ENCODE measurements around the gene AGPAT4. TPM values are rescaled to one million over a fixed set of nuclear protein-coding genes. Genes with fewer than 3 reads are reported as not detected.

The AGPAT4 gene
- total RNA-seq, 1 experiment from 2014 or later: 10.1 TPM

DNA sequence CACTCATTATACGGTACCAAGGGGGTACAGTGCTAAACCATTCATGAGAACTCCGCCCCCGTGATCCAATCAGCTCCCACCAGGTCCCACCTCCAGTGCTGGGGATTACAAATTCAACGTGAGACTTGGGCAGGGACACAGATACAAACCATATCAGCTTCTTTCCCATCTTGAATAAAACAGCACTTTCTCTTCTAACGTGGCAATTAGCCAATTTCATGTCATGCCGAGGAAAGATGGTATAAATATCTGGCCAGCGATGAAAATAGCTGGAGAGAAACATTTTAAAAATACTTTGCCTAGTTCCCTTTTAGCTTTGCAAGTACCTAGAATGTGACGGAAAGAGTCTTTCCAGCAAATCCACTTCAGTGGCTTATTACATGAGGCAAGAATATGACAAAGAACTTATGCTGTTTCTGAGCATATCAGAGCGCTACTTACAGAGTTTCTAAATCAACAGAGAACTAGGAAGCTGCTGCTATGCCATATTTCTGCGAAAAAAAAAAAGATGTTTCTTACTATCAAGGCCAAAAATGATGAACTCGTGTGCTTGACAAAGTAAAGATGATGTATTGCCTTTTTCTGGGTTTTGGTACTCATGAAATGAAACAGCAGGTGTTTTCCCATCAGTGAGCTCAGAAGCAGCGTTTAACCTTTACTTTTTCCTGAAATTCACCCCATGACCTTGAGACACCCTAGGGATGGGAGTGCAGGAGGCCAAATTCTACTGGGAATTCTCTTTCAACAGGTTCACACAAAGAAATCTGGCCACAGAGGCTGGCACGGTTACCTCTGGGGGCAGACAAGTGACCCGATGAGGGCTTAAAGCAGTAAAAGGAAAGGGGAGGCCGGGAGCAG lies 37.9 kb downstream of the AGPAT4 start:
- no TSS peak for BruUV-seq (replicated peaks)
- no peak for DNase-seq (ENCODE audit: low spot score)
- ChIA-PET CTCF (interaction anchor here (0.6 kb wide), 1 partner anchor 222 kb away, joined by 3 read pairs; no protein-coding TSS in a partner anchor), POLR2A (ENCODE audit: low non-redundant PET) (no interaction called here)
- Histone ChIP-seq H3K27ac (ENCODE audit: low read depth, low read length, poor library complexity, severe bottlenecking) (no peak overlapping the region), H3K4me1 (ENCODE audit: insufficient read depth, low read length, poor library complexity, severe bottlenecking) (peaks cover 24% of the 10 kb centered on the region), H3K27me3 (replicated peaks; ENCODE audit: insufficient read depth, low read depth, low read length, poor library complexity) (no peaks in the 10 kb centered on the region), H3K4me3 (ENCODE audit: low read depth, low read length, poor library complexity, severe bottlenecking) (no peak overlapping the region), H3K9me3 (ENCODE audit: low read depth, low read length, poor library complexity, severe bottlenecking) (no peaks in the 10 kb centered on the region), H3K36me3 (ENCODE audit: insufficient read depth, low read length, poor library complexity, severe bottlenecking) (no peaks in the 10 kb centered on the region)
- TF ChIP-seq, protein P1, sequence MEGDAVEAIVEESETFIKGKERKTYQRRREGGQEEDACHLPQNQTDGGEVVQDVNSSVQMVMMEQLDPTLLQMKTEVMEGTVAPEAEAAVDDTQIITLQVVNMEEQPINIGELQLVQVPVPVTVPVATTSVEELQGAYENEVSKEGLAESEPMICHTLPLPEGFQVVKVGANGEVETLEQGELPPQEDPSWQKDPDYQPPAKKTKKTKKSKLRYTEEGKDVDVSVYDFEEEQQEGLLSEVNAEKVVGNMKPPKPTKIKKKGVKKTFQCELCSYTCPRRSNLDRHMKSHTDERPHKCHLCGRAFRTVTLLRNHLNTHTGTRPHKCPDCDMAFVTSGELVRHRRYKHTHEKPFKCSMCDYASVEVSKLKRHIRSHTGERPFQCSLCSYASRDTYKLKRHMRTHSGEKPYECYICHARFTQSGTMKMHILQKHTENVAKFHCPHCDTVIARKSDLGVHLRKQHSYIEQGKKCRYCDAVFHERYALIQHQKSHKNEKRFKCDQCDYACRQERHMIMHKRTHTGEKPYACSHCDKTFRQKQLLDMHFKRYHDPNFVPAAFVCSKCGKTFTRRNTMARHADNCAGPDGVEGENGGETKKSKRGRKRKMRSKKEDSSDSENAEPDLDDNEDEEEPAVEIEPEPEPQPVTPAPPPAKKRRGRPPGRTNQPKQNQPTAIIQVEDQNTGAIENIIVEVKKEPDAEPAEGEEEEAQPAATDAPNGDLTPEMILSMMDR (conservative IDR thresholded peaks at IDR 0.05; ENCODE audit: low read depth, low read length): no peak
- TF ChIP-seq EZH2 (IDR thresholded peaks at IDR 0.05; ENCODE audit: borderline replicate concordance, low read depth, low read length, poor library complexity, severe bottlenecking): no peak
- intact Hi-C loops (cut with micrococcal nuclease; ENCODE audit: unreplicated experiment): no loop called here

DNA sequence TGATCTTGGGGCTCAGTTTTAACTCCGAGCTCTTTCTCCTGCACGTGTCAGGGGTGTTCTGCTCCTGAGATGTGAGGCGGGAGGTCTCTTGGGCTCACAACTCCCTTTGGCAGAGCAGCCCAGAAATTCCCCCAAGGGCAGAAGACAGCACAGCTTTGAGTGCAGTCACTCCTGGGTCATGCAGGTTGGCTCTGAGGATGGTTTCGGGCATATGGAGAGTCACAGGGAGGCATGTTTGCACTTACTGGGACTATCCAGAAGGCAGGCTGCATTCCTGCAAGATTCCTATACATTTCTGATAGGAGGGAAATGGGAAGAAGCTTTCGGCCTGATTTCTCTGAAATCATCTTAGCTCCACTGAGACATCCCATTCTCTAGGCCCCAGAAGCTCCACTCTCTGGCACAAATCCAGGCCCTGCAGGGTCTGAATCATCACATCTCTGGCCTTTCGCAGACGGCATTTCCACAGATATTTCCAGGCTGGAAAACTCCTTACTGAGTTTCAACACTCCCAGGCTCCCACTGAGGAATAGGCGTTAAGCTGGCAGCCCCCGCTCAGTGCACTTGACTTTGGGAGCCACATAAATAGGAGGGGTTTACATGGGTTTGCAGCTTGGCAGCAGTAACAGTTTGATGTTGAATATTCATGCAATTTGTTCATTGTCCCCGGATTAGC lies 39.7 kb downstream of the AGPAT4 start:
- no TSS peak for BruUV-seq (replicated peaks)
- DNase-seq (ENCODE audit: low spot score): peak; percentile 82
- Histone ChIP-seq H3K27me3 (replicated peaks; ENCODE audit: insufficient read depth, low read depth, low read length, poor library complexity) (no peaks in the 10 kb centered on the region), H3K4me3 (ENCODE audit: low read depth, low read length, poor library complexity, severe bottlenecking) (no peak overlapping the region), H3K9me3 (ENCODE audit: low read depth, low read length, poor library complexity, severe bottlenecking) (no peaks in the 10 kb centered on the region), H3K4me1 (ENCODE audit: insufficient read depth, low read length, poor library complexity, severe bottlenecking) (peaks cover 34% of the 10 kb centered on the region), H3K27ac (ENCODE audit: low read depth, low read length, poor library complexity, severe bottlenecking) (no peak overlapping the region), H3K36me3 (ENCODE audit: insufficient read depth, low read length, poor library complexity, severe bottlenecking) (no peaks in the 10 kb centered on the region)
- ChIA-PET CTCF (no interaction called here), POLR2A (ENCODE audit: low non-redundant PET) (no interaction called here)
- intact Hi-C loops (cut with micrococcal nuclease; ENCODE audit: unreplicated experiment): no loop called here
- TF ChIP-seq, protein P1 (conservative IDR thresholded peaks at IDR 0.05; ENCODE audit: low read depth, low read length): no peak
- no peak for TF ChIP-seq EZH2 (IDR thresholded peaks at IDR 0.05; ENCODE audit: borderline replicate concordance, low read depth, low read length, poor library complexity, severe bottlenecking)

GRCh38 chr6:161232467-161232866 lies 41.4 kb downstream of the AGPAT4 start:
- Histone ChIP-seq H3K36me3 (ENCODE audit: insufficient read depth, low read length, poor library complexity, severe bottlenecking) (no peaks in the 10 kb centered on the region), H3K4me3 (ENCODE audit: low read depth, low read length, poor library complexity, severe bottlenecking) (no peak overlapping the region), H3K4me1 (ENCODE audit: insufficient read depth, low read length, poor library complexity, severe bottlenecking) (peaks cover 43% of the 10 kb centered on the region), H3K9me3 (ENCODE audit: low read depth, low read length, poor library complexity, severe bottlenecking) (no peaks in the 10 kb centered on the region), H3K27me3 (replicated peaks; ENCODE audit: insufficient read depth, low read depth, low read length, poor library complexity) (no peaks in the 10 kb centered on the region), H3K27ac (ENCODE audit: low read depth, low read length, poor library complexity, severe bottlenecking) (no peak overlapping the region)
- TF ChIP-seq, protein P1 (conservative IDR thresholded peaks at IDR 0.05; ENCODE audit: low read depth, low read length): no peak
- no peak for TF ChIP-seq EZH2 (IDR thresholded peaks at IDR 0.05; ENCODE audit: borderline replicate concordance, low read depth, low read length, poor library complexity, severe bottlenecking)
- no TSS peak for BruUV-seq (replicated peaks)
- ChIA-PET POLR2A (ENCODE audit: low non-redundant PET) (no interaction called here), CTCF (no interaction called here)
- intact Hi-C loops (cut with micrococcal nuclease; ENCODE audit: unreplicated experiment): no loop called here
- no peak for DNase-seq (ENCODE audit: low spot score)

Data from A673 (cell line).